Left lung (tissue), 10 donors: Measurements from ENCODE around the gene MYD88. TPM values are rescaled to one million over a fixed set of nuclear protein-coding genes. Genes with fewer than 3 reads are reported as not detected.

Experiments used
- ATAC-seq: fragments of 200-7000 bp; cut with Tn5 transposase; one replicate; pipeline ENCODE4 v1.9.1; 2020; ENCODE audit warnings: moderate library complexity
- DNase-seq, 4 donors: peaks; one replicate each; pipeline ENCODE4 v3.0.0-alpha.2; 2013 to 2020
- H3K27ac ChIP-seq, 2 donors: fragments of 200-600 bp; sonication (generic) in 1 of 2; one replicate each; pipeline versions ENCODE4 v1.5.0 to v1.8.0; 2020 to 2021
- H3K27me3 ChIP-seq, 2 donors: fragments of 200-600 bp; sonication (generic) in 1 of 2; one replicate each; pipeline versions ENCODE4 v1.5.0 to v1.8.0; 2020 to 2021
- H3K36me3 ChIP-seq, 2 donors: fragments of 200-600 bp; sonication (generic) in 1 of 2; one replicate each; pipeline versions ENCODE4 v1.5.0 to v1.8.0; 2020 to 2021
- H3K4me1 ChIP-seq, 2 donors: fragments of 200-600 bp; one replicate each; pipeline ENCODE4 v1.8.0; 2021
- H3K4me3 ChIP-seq, 2 donors: fragments of 200-600 bp; sonication (generic) in 1 of 2; one replicate each; pipeline versions ENCODE4 v1.5.0 to v1.8.0; 2020 to 2021; ENCODE audit warnings: mild to moderate bottlenecking in 1 of 2
- H3K9me3 ChIP-seq, 2 donors: fragments of 200-600 bp; sonication (generic) in 1 of 2; one replicate each; pipeline versions ENCODE4 v1.5.0 to v1.8.0; 2020 to 2021
- CTCF ChIP-seq, 2 donors: fragments of 200-600 bp; sonication (generic) in 1 of 2; IDR thresholded peaks; one replicate each; pipeline versions ENCODE4 v1.5.0 to v1.8.0; 2021; ENCODE audit warnings: antibody characterized with exemption in 2 of 2
- intact Hi-C, 2 donors: fragments of 100-400 bp; cut with DNase I; formaldehyde crosslinking; loops; one replicate each; pipeline versions ENCODE4 v1.11.2 to v1.14.2; 2022
- polyA plus RNA-seq, 6 donors: library from polyadenylated mRNA; unstranded; fragments of 120-200 nt; gene quantifications; one replicate each; pipeline ENCODE4 v1.2.1, GENCODE V29; 2013; ENCODE audit not compliant: insufficient read length in 6 of 6
- total RNA-seq, 2 donors: library from RNA; stranded (reverse); fragmentation: NEBNext Ultra II Directional; extraction: Animal tissue kit (Norgen Biotek cat#: 25700); gene quantifications; one replicate each; pipeline ENCODE4 v1.2.1, GENCODE V29; 2021
- donor health status: DM: no; HTN: yes; CAD: no.
- donor health status: DM: no; HTN: no; CAD: no.

MYD88 gene
- total and polyA plus RNA-seq, 8 donors, result 37.8 to 97.4 (median 40.9) TPM

- H3K27ac ChIP-seq, result peak overlapping the region in 1 of 2 donors; percentile 79
- ATAC-seq, result peak; percentile 12
- no peak for DNase-seq
- no peaks in the 10 kb centered on the region for H3K9me3 ChIP-seq
- H3K27me3 ChIP-seq, result no peaks in the 10 kb centered on the region
- peaks cover 0 to 65% of the 10 kb centered on the region in 2 donors for H3K4me1 ChIP-seq
- intact Hi-C loops, result no loop called here
- H3K36me3 ChIP-seq, result no peaks in the 10 kb centered on the region
- H3K4me3 ChIP-seq, result no peak overlapping the region
- TF ChIP-seq CTCF (IDR thresholded peaks at IDR 0.05), result no peak
These were observed 14.1 kb downstream of the MYD88 start for GRCh38 chr3:38152609-38153008.

GRCh38 chr3:38153221-38153620, 14.8 kb downstream of the MYD88 start:
- Histone ChIP-seq H3K4me1 (peaks cover 0 to 59% of the 10 kb centered on the region in 2 donors), H3K9me3 (no peaks in the 10 kb centered on the region), H3K4me3 (no peak overlapping the region), H3K27me3 (no peaks in the 10 kb centered on the region), H3K36me3 (no peaks in the 10 kb centered on the region), H3K27ac (peak overlapping the region in 1 of 2 donors; percentile 79)
- ATAC-seq (no peak), DNase-seq (no peak)
- TF ChIP-seq CTCF (IDR thresholded peaks at IDR 0.05), result no peak
- intact Hi-C loops, result no loop called here

GRCh38 chr3:38154033-38154494, 15.6 kb downstream of the MYD88 start:
- Histone ChIP-seq H3K27ac (peak overlapping the region in 1 of 2 donors; percentile 79), H3K4me3 (no peak overlapping the region), H3K27me3 (no peaks in the 10 kb centered on the region), H3K9me3 (no peaks in the 10 kb centered on the region), H3K4me1 (peaks cover 0 to 51% of the 10 kb centered on the region in 2 donors), H3K36me3 (no peaks in the 10 kb centered on the region)
- DNase-seq (peak in 1 of 4 donors; percentile 73), ATAC-seq (peak; percentile 61)
- intact Hi-C loops, result no loop called here
- no peak for TF ChIP-seq CTCF (IDR thresholded peaks at IDR 0.05)

- H3K9me3 ChIP-seq, result no peaks in the 10 kb centered on the region
- no peaks in the 10 kb centered on the region for H3K27me3 ChIP-seq
- H3K27ac ChIP-seq, result peak overlapping the region in 1 of 2 donors; percentile 79
- TF ChIP-seq CTCF (IDR thresholded peaks at IDR 0.05), result no peak
- DNase-seq (no peak), ATAC-seq (peak; percentile 81)
- no peak overlapping the region for H3K4me3 ChIP-seq
- peaks cover 0 to 45% of the 10 kb centered on the region in 2 donors for H3K4me1 ChIP-seq
- intact Hi-C loops, result no loop called here
- H3K36me3 ChIP-seq, result no peaks in the 10 kb centered on the region
These were observed 16.3 kb downstream of the MYD88 start for GRCh38 chr3:38154625-38155255.

- H3K9me3 ChIP-seq, result no peaks in the 10 kb centered on the region
- ATAC-seq (no peak), DNase-seq (no peak)
- H3K4me3 ChIP-seq, result no peak overlapping the region
- no peak overlapping the region for H3K27ac ChIP-seq
- intact Hi-C loops, result no loop called here
- no peak for TF ChIP-seq CTCF (IDR thresholded peaks at IDR 0.05)
- no peaks in the 10 kb centered on the region for H3K36me3 ChIP-seq
- H3K4me1 ChIP-seq, result peaks cover 0 to 34% of the 10 kb centered on the region in 2 donors
- no peaks in the 10 kb centered on the region for H3K27me3 ChIP-seq
These were observed 17.4 kb downstream of the MYD88 start for GRCh38 chr3:38155825-38156224.
